ENCODE results near the gene TFIP11.

The TFIP11 gene

GRCh38 chr22:26481694-26482093 lies 30.6 kb downstream of the TFIP11 start:
- POLR2A ChIA-PET: interaction anchor here (3.7 kb wide), 1 partner anchor 11 kb away, joined by 27 read pairs; no protein-coding TSS in a partner anchor
- CTCF ChIA-PET: interaction anchor here (0.8 to 8.1 kb wide), 6 partner anchors 14 to 120 kb away, joined by 3 to 47 read pairs (median 4); no protein-coding TSS in a partner anchor
- Histone ChIP-seq H3K4me1 (ENCODE audit: control insufficient read depth, insufficient read depth, low read length) (peaks cover 4% of the 10 kb centered on the region; the same call in 1 of the 2 replicates), H3K27ac (ENCODE audit: extremely low read depth, low read depth, low read length) (no peak overlapping the region), H3K9me3 (ENCODE audit: control insufficient read depth, insufficient read depth, low read depth, low read length) (no peaks in the 10 kb centered on the region), H3K36me3 (ENCODE audit: control insufficient read depth in 2 of 2, insufficient read depth in 1 of 2, low read length in 2 of 2) (peaks cover 11 to 50% of the 10 kb centered on the region in 2 experiments), H3K4me3 (ENCODE audit: low read depth, low read length) (no peak overlapping the region)
- TF ChIP-seq ZFP69B (tag by site-specific recombination; IDR thresholded peaks at IDR 0.05) (no peak), ZFHX2 (tag by site-specific recombination; conservative IDR thresholded peaks at IDR 0.05) (no peak), ZBTB17 (tag by site-specific recombination; IDR thresholded peaks at IDR 0.05) (peak; percentile 87), SCRT1 (tag by site-specific recombination; IDR thresholded peaks at IDR 0.05; ENCODE audit: borderline replicate concordance) (no peak), ZNF473 (tag by site-specific recombination; IDR thresholded peaks at IDR 0.05) (no peak), ZSCAN5A (tag by site-specific recombination; IDR thresholded peaks at IDR 0.05) (no peak), GLIS2 (tag by site-specific recombination; IDR thresholded peaks at IDR 0.05) (no peak), KLF16 (tag by site-specific recombination; IDR thresholded peaks at IDR 0.05) (no peak), ZNF48 (tag by site-specific recombination; IDR thresholded peaks at IDR 0.05) (no peak), ZNF416 (tag by site-specific recombination; IDR thresholded peaks at IDR 0.05) (no peak), ZNF394 (tag by site-specific recombination; IDR thresholded peaks at IDR 0.05; ENCODE audit: borderline replicate concordance) (no peak), ZBTB11 (tag by site-specific recombination; conservative IDR thresholded peaks at IDR 0.05; ENCODE audit: low read depth) (no peak), HIC1 (tag by site-specific recombination; IDR thresholded peaks at IDR 0.05) (no peak), PRDM1 (tag by site-specific recombination; IDR thresholded peaks at IDR 0.05) (peak; percentile 71; the same call in 1 of the 2 replicates)

DNA sequence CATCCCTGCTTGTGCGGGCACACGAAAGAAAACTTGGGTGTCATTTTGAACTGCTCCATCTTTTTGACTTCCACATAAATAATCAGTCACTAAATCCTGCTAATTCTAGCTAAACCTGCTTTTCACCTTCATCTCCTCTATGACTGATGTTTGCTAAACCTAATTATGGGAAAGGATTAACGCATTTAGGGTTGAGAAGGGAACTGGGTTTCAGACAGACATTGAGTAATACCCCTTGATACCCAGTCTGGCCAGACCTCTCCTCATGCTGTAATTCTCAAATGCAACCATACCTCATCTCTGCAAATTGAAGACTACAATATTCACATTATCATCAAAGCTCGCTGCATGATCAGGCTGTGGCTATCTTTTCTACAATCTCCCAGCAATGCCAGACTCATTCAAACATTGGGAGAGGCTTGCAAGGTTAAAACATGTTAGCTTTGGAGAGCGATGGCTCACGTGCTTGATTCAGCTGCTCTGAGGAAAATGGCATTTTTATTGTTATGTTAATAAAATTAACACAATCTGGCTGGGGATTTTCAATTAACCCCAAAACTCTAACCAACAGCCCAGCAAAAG lies 31.1 kb downstream of the TFIP11 start:
- no peaks in the 10 kb centered on the region for H3K9me3 ChIP-seq (ENCODE audit: control insufficient read depth, insufficient read depth, low read depth, low read length)
- POLR2A ChIA-PET: interaction anchor here (3.7 kb wide), 1 partner anchor 11 kb away, joined by 27 read pairs; no protein-coding TSS in a partner anchor
- H3K4me3 ChIP-seq (ENCODE audit: low read depth, low read length): no peak overlapping the region
- H3K36me3 ChIP-seq (ENCODE audit: control insufficient read depth in 2 of 2, insufficient read depth in 1 of 2, low read length in 2 of 2): peaks cover 15 to 52% of the 10 kb centered on the region in 2 experiments
- H3K27ac ChIP-seq (ENCODE audit: extremely low read depth, low read depth, low read length): no peak overlapping the region
- H3K4me1 ChIP-seq (ENCODE audit: control insufficient read depth, insufficient read depth, low read length): peaks cover 4% of the 10 kb centered on the region; the same call in 1 of the 2 replicates
- CTCF ChIA-PET: interaction anchor here (0.8 to 8.1 kb wide), 5 partner anchors 20 to 120 kb away, joined by 3 to 47 read pairs (median 4); no protein-coding TSS in a partner anchor
- TF ChIP-seq, protein P1, sequence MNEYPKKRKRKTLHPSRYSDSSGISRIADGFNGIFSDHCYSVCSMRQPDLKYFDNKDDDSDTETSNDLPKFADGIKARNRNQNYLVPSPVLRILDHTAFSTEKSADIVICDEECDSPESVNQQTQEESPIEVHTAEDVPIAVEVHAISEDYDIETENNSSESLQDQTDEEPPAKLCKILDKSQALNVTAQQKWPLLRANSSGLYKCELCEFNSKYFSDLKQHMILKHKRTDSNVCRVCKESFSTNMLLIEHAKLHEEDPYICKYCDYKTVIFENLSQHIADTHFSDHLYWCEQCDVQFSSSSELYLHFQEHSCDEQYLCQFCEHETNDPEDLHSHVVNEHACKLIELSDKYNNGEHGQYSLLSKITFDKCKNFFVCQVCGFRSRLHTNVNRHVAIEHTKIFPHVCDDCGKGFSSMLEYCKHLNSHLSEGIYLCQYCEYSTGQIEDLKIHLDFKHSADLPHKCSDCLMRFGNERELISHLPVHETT (tag by site-specific recombination; IDR thresholded peaks at IDR 0.05): no peak
- TF ChIP-seq WT1 (tag by site-specific recombination; IDR thresholded peaks at IDR 0.05): no peak
- TF ChIP-seq, protein P2, sequence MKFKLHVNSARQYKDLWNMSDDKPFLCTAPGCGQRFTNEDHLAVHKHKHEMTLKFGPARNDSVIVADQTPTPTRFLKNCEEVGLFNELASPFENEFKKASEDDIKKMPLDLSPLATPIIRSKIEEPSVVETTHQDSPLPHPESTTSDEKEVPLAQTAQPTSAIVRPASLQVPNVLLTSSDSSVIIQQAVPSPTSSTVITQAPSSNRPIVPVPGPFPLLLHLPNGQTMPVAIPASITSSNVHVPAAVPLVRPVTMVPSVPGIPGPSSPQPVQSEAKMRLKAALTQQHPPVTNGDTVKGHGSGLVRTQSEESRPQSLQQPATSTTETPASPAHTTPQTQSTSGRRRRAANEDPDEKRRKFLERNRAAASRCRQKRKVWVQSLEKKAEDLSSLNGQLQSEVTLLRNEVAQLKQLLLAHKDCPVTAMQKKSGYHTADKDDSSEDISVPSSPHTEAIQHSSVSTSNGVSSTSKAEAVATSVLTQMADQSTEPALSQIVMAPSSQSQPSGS (tag by site-specific recombination; IDR thresholded peaks at IDR 0.05; ENCODE audit: low read depth): no peak
- TF ChIP-seq ZNF658 (tag by site-specific recombination; IDR thresholded peaks at IDR 0.05): no peak
- TF ChIP-seq HOXD13 (CRISPR knock-in tag; IDR thresholded peaks at IDR 0.05; ENCODE audit: borderline replicate concordance): no peak
- no peak for TF ChIP-seq YY2 (tag by site-specific recombination; IDR thresholded peaks at IDR 0.05)
- TF ChIP-seq ZNF274 (IDR thresholded peaks at IDR 0.05; ENCODE audit: low read length): no peak
- no peak for TF ChIP-seq ZNF274 (tag by site-specific recombination; IDR thresholded peaks at IDR 0.05; ENCODE audit: borderline replicate concordance)
- no peak for TF ChIP-seq YY1 (tag by site-specific recombination; IDR thresholded peaks at IDR 0.05)
- no peak for TF ChIP-seq SP7 (tag by site-specific recombination; IDR thresholded peaks at IDR 0.05)

All from HEK293 (cell line).